ENCODE results near the gene GPR62. TPM values are rescaled to one million over a fixed set of nuclear protein-coding genes. Genes with fewer than 3 reads are reported as not detected.

GPR62 gene
- total and polyA plus RNA-seq, 2 of the 8 experiments (the other 6 are each of a cell fraction or from before 2014, with no cell fraction given) = 0.22 to 0.29 TPM

GRCh38 chr3:51934139-51934850 lies 20.9 kb upstream of the GPR62 start:
- Histone ChIP-seq H2BK15ac (ENCODE audit: low read length) (no peak overlapping the region), H3K27me3 (replicated peaks in 1 of 4; ENCODE audit: control insufficient read depth in 3 of 4, extremely low read depth in 1 of 4, insufficient read depth in 3 of 4, low read length in 3 of 4) (no peaks in the 10 kb centered on the region), H3K9ac (replicated peaks in 1 of 4; ENCODE audit: extremely low read depth in 1 of 4, low read depth in 3 of 4, low read length in 3 of 4) (no peak overlapping the region), H3K79me1 (ENCODE audit: low read depth, low read length) (peaks cover 5% of the 10 kb centered on the region), H3K14ac (ENCODE audit: insufficient read length) (no peak overlapping the region), H3K23ac (ENCODE audit: insufficient read length) (no peak overlapping the region), H3K9me3 (ENCODE audit: insufficient read depth in 2 of 2, low read depth in 1 of 2, low read length in 1 of 2) (no peaks in the 10 kb centered on the region), H3K4ac (replicated peaks; ENCODE audit: insufficient read length, low read depth, low read length) (no peak overlapping the region), H3K79me2 (ENCODE audit: control insufficient read depth in 1 of 2, insufficient read depth in 2 of 2, low read length in 2 of 2) (peaks cover 0 to 10% of the 10 kb centered on the region in 2 experiments; a peak in 2 of 4 replicates), H3K4me1 (replicated peaks in 1 of 4; ENCODE audit: control insufficient read depth in 3 of 4, insufficient read depth in 4 of 4, low read length in 3 of 4) (no peaks in the 10 kb centered on the region), H4K91ac (replicated peaks; ENCODE audit: insufficient read length, low read length) (no peak overlapping the region), H4K8ac (ENCODE audit: extremely low read depth, insufficient read depth, low read length) (0 out of 2 replicates have a peak overlapping the region, but pooled peaks have one; percentile 2), H3K36me3 (ENCODE audit: control insufficient read depth in 2 of 4, insufficient read depth in 4 of 4, low read length in 3 of 4) (peaks cover 26 to 47% (median 43%) of the 10 kb centered on the region in 4 experiments), H2BK5ac (ENCODE audit: low read depth, low read length) (no peak overlapping the region), H3K4me2 (ENCODE audit: insufficient read depth in 1 of 2, low read depth in 2 of 2, low read length in 2 of 2) (no peak overlapping the region), H3K4me3 (ENCODE audit: extremely low read depth in 1 of 4, insufficient read depth in 2 of 4, low read depth in 3 of 4, low read length in 4 of 4) (no peak overlapping the region), H3K56ac (replicated peaks; ENCODE audit: insufficient read length, low read depth, low read length) (no peak overlapping the region), H3K23me2 (ENCODE audit: low read depth, low read length) (no peaks in the 10 kb centered on the region), H3K27ac (ENCODE audit: low read depth, low read length) (no peak overlapping the region), H4K5ac (ENCODE audit: insufficient read length, low read depth, low read length) (no peak overlapping the region), H3K18ac (ENCODE audit: extremely low read depth, low read length) (no peak overlapping the region), H2BK120ac (replicated peaks; ENCODE audit: low read depth, low read length) (no peak overlapping the region), H2AFZ (ENCODE audit: low read length) (no peak overlapping the region), H2AK5ac (ENCODE audit: low read depth, low read length) (no peak overlapping the region), H2BK20ac (ENCODE audit: low read length) (no peak overlapping the region), H4K20me1 (replicated peaks in 1 of 2; ENCODE audit: control insufficient read depth in 1 of 2, insufficient read depth in 2 of 2, low read length in 2 of 2) (peaks cover 0 to 26% of the 10 kb centered on the region in 2 experiments), H2BK12ac (ENCODE audit: low read depth, low read length) (no peak overlapping the region)
- WGBS, 2 experiments (ENCODE audit: extremely low coverage in 1 of 2, insufficient coverage in 1 of 2, insufficient read length in 1 of 2, insufficient replicate concordance in 2 of 2, low coverage in 1 of 2, low lambda C conversion rate in 2 of 2, missing lambda C conversion rate in 1 of 2) = 96% methylated on average over 11 of the region's 11 CpGs; no CpG with 5 or more reads in 1 of the 2 experiments
- ChIA-PET POLR2A (ENCODE audit: partially characterized antibody) (interaction anchor here (0.9 to 1.6 kb wide), 2 partner anchors 32 to 35 kb away, joined by 3 to 6 read pairs; no protein-coding TSS in a partner anchor), CTCF (ENCODE audit: partially characterized antibody) (interaction anchor here (0.6 to 1.8 kb wide), 4 partner anchors 11 to 114 kb away, joined by 3 to 7 read pairs (median 6); no protein-coding TSS in a partner anchor)
- FAIRE-seq (no peak), DNase-seq (ENCODE audit: low read depth in 1 of 2, low spot score in 2 of 2) (no peak)
- TF ChIP-seq HDAC2 (IDR thresholded peaks at IDR 0.05; ENCODE audit: borderline replicate concordance in 1 of 2, low read depth in 2 of 2, low read length in 2 of 2) = no peak
- TF ChIP-seq CBX8 (IDR thresholded peaks at IDR 0.05; ENCODE audit: borderline replicate concordance, low read depth, low read length) = no peak
- no peak for TF ChIP-seq ATF3 (IDR thresholded peaks at IDR 0.05; ENCODE audit: insufficient read depth, low read depth, low read length)
- TF ChIP-seq RXRA (IDR thresholded peaks at IDR 0.05; ENCODE audit: insufficient read depth, low read depth, low read length) = no peak
- no peak for TF ChIP-seq CEBPB (IDR thresholded peaks at IDR 0.05; ENCODE audit: low read depth, low read length)
- no peak for TF ChIP-seq SIRT6 (IDR thresholded peaks at IDR 0.05; ENCODE audit: low read length)
- no peak for TF ChIP-seq NANOG (IDR thresholded peaks at IDR 0.05; ENCODE audit: insufficient read depth, low read depth, low read length, poor library complexity, severe bottlenecking)

All from H1 (cell line).